ENCODE measurements around the gene C1S. TPM values are rescaled to one million over a fixed set of nuclear protein-coding genes. Genes with fewer than 3 reads are reported as not detected.
A peak's percentile ranks its signal among the peaks of the same experiment; 100 is the strongest.

The C1S gene
- total RNA-seq, 6 experiments from 2014 or later: 993 to 2,993 (median 1,796) TPM

- ATAC-seq: no peak
- intact Hi-C loops (cut with DNase I): loop anchor here in 1 of 2 donors (5.0 kb wide), 1 partner anchor 33 kb away; no protein-coding TSS in a partner anchor
- Histone ChIP-seq H3K27ac (peak overlapping the region in 1 of 3 donors; percentile 87), H3K36me3 (peaks cover 0 to 64% (median 24%) of the 10 kb centered on the region in 4 donors), H3K4me1 (peaks cover 0 to 70% (median 23%) of the 10 kb centered on the region in 4 donors), H3K27me3 (no peaks in the 10 kb centered on the region), H3K9me3 (no peaks in the 10 kb centered on the region), H3K4me3 (peak overlapping the region in 2 of 3 donors; percentile 71 to 74)
- TF ChIP-seq CTCF (IDR thresholded peaks at IDR 0.05) (no peak), POLR2A (IDR thresholded peaks at IDR 0.05) (no peak)
- no peak for DNase-seq
- WGBS (ENCODE audit: insufficient coverage, low coverage, low lambda C conversion rate, missing lambda C conversion rate): 41% methylated on average over 3 of the region's 3 CpGs
These were observed 4.0 kb downstream of the C1S start for GRCh38 chr12:7064516-7064915.

DNA sequence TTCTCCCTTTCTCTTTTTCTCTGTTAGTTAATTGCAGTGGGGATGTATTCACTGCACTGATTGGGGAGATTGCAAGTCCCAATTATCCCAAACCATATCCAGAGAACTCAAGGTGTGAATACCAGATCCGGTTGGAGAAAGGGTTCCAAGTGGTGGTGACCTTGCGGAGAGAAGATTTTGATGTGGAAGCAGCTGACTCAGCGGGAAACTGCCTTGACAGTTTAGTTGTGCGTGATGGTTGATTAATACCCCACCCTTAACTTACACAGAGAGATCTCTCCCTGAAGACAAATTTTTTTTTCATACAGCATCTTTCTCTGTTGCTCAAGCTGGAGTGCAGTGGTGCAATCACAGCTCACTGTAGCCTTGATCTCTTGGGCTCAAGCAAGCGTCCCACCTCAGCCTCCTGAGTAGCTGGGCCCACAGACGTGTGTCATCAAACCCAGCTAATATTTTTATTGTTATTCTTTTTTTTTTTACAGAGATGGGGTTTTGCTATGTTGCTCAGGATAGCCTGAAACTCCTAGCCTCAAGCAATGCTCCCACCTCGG is 4.6 kb downstream of the C1S start:
- Histone ChIP-seq H3K9me3 (no peaks in the 10 kb centered on the region), H3K27ac (peak overlapping the region in 1 of 3 donors; percentile 14), H3K4me1 (peaks cover 0 to 74% (median 23%) of the 10 kb centered on the region in 4 donors), H3K36me3 (peaks cover 0 to 70% (median 25%) of the 10 kb centered on the region in 4 donors), H3K4me3 (peak overlapping the region in 2 of 3 donors; percentile 71 to 74), H3K27me3 (no peaks in the 10 kb centered on the region)
- no peak for TF ChIP-seq POLR2A (IDR thresholded peaks at IDR 0.05)
- DNase-seq (no peak), ATAC-seq (no peak)
- WGBS (ENCODE audit: insufficient coverage, low coverage, low lambda C conversion rate, missing lambda C conversion rate): 73% methylated on average over 6 of the region's 7 CpGs
- intact Hi-C loops (cut with DNase I): no loop called here

GRCh38 chr12:7066596-7066995 is 6.1 kb downstream of the C1S start:
- H3K27me3 ChIP-seq: no peaks in the 10 kb centered on the region
- peak overlapping the region in 2 of 3 donors; percentile 6 to 16 for H3K27ac ChIP-seq
- peaks cover 0 to 86% (median 31%) of the 10 kb centered on the region in 4 donors for H3K4me1 ChIP-seq
- no peak for DNase-seq
- TF ChIP-seq CTCF (IDR thresholded peaks at IDR 0.05): no peak
- TF ChIP-seq POLR2A (IDR thresholded peaks at IDR 0.05): no peak
- no peak for ATAC-seq
- H3K36me3 ChIP-seq: peaks cover 0 to 79% (median 28%) of the 10 kb centered on the region in 4 donors
- peak overlapping the region in 1 of 3 donors; percentile 2 for H3K4me3 ChIP-seq
- WGBS (ENCODE audit: insufficient coverage, low coverage, low lambda C conversion rate, missing lambda C conversion rate): 100% methylated on average over 1 of the region's 2 CpGs
- no peaks in the 10 kb centered on the region for H3K9me3 ChIP-seq
- intact Hi-C loops (cut with DNase I): no loop called here

- no peaks in the 10 kb centered on the region for H3K27me3 ChIP-seq
- H3K36me3 ChIP-seq: peaks cover 0 to 79% (median 28%) of the 10 kb centered on the region in 4 donors
- ATAC-seq: no peak
- H3K4me3 ChIP-seq: peak overlapping the region in 1 of 3 donors; percentile 2
- WGBS (ENCODE audit: insufficient coverage, low coverage, low lambda C conversion rate, missing lambda C conversion rate): 58% methylated on average over 3 of the region's 7 CpGs
- DNase-seq: no peak
- peak overlapping the region in 2 of 3 donors; percentile 59 to 82 for H3K27ac ChIP-seq
- intact Hi-C loops (cut with DNase I): no loop called here
- H3K9me3 ChIP-seq: no peaks in the 10 kb centered on the region
- no peak for TF ChIP-seq POLR2A (IDR thresholded peaks at IDR 0.05)
- TF ChIP-seq CTCF (IDR thresholded peaks at IDR 0.05): no peak
- H3K4me1 ChIP-seq: peaks cover 0 to 86% (median 31%) of the 10 kb centered on the region in 4 donors
These were observed 6.6 kb downstream of the C1S start for GRCh38 chr12:7067096-7067495.

DNA sequence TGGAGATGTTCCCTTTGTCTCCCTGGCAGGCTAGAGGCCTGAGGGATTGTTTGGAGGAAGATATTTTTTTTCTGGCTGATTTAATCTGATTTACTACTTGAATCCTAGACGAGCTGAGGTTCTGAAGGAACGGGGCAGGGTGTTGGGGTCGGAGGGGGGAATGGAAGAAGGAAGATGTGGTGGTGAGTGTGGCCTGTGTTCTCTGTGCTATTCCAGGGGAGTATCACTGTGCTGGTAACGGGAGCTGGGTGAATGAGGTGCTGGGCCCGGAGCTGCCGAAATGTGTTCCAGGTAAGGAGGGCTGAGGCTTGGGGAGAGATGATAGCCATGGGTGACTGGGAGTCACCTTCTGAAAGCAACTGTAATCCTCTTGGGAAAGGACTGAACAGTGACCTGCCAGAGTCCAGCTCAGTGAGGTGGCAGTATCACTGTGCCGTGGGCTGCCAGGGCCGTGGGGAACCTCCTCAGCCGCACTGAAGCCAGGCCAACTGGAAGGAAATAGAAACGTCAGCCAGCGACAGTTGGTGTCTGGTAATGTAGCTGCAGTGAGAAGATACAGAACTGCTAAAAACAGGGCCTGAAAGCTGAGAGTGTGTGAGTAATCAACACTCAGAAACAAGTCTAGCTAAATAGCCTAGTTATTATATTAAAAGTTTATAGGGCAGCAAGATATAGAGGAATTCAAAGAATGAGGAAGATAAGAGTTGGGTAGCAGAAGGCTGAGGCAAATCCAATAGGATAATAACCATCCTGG is 7.9 kb downstream of the C1S start:
- intact Hi-C loops (cut with DNase I): no loop called here
- WGBS (ENCODE audit: insufficient coverage, low coverage, low lambda C conversion rate, missing lambda C conversion rate): 33% methylated on average over 10 of the region's 11 CpGs
- H3K4me1 ChIP-seq: peaks cover 0 to 87% (median 35%) of the 10 kb centered on the region in 4 donors
- no peaks in the 10 kb centered on the region for H3K9me3 ChIP-seq
- peak overlapping the region in 1 of 3 donors; percentile 0 for H3K4me3 ChIP-seq
- TF ChIP-seq POLR2A (IDR thresholded peaks at IDR 0.05) (no peak), CTCF (IDR thresholded peaks at IDR 0.05) (no peak)
- H3K27ac ChIP-seq: peak overlapping the region; percentile 2 to 82 (median 59)
- H3K36me3 ChIP-seq: peaks cover 0 to 71% (median 25%) of the 10 kb centered on the region in 4 donors
- DNase-seq: peak in 2 of 3 donors; percentile 66 to 79
- no peaks in the 10 kb centered on the region for H3K27me3 ChIP-seq
- peak; percentile 41 to 65 (median 48) for ATAC-seq
